H9 (cell line): ENCODE results near the gene KLHL3. TPM values are rescaled to one million over a fixed set of nuclear protein-coding genes. Genes with fewer than 3 reads are reported as not detected.

Source experiments
- DNase-seq: peaks from one replicate; pipeline ENCODE4 v3.0.0-alpha.2; 2017
- H2AFZ ChIP-seq: one replicate; pipeline ENCODE4 v1.6.1; 2013; ENCODE audit warnings: mild to moderate bottlenecking, low read length, control low read depth, moderate library complexity
- H2AK5ac ChIP-seq: 2 replicates; pipeline ENCODE4 v1.6.1; 2013; ENCODE audit warnings: low read length, control low read depth, mixed read lengths; ENCODE audit not compliant: insufficient read length
- H2BK120ac ChIP-seq: one replicate; pipeline ENCODE4 v1.6.1; 2013; ENCODE audit warnings: low read depth, mild to moderate bottlenecking, low read length, control low read depth, inconsistent platforms; ENCODE audit not compliant: poor library complexity, severe bottlenecking
- H2BK12ac ChIP-seq: 2 replicates; pipeline ENCODE4 v1.6.1; 2013; ENCODE audit warnings: low read length, control low read depth, mixed read lengths, low read depth; ENCODE audit not compliant: insufficient read length
- H2BK15ac ChIP-seq: 2 replicates; pipeline ENCODE4 v1.6.1; 2013; ENCODE audit warnings: low read depth, low read length, control low read depth
- H2BK20ac ChIP-seq: one replicate; pipeline ENCODE4 v1.6.1; 2013; ENCODE audit warnings: low read depth, mild to moderate bottlenecking, low read length, control low read depth, inconsistent platforms; ENCODE audit not compliant: poor library complexity, severe bottlenecking
- H2BK5ac ChIP-seq: 2 replicates; pipeline ENCODE4 v1.6.1; 2013; ENCODE audit warnings: low read length, control low read depth, mixed read lengths; ENCODE audit not compliant: insufficient read length
- H3K14ac ChIP-seq: 2 replicates; pipeline ENCODE4 v1.6.1; 2013; ENCODE audit warnings: low read length, control low read depth; ENCODE audit not compliant: insufficient read depth
- H3K18ac ChIP-seq: 2 replicates; pipeline ENCODE4 v1.6.1; 2013; ENCODE audit warnings: low read depth, mild to moderate bottlenecking, mixed read lengths, low read length, control low read depth; ENCODE audit not compliant: insufficient read length
- H3K23ac ChIP-seq: 2 replicates; pipeline ENCODE4 v1.6.1; 2013; ENCODE audit warnings: low read length, control low read depth, mixed read lengths, low read depth; ENCODE audit not compliant: insufficient read length
- H3K23me2 ChIP-seq: 2 replicates; pipeline ENCODE4 v1.6.1; 2013; ENCODE audit warnings: low read depth, mild to moderate bottlenecking, mixed read lengths, low read length, control low read depth; ENCODE audit not compliant: insufficient read length, poor library complexity, severe bottlenecking
- H3K27ac ChIP-seq: 2 replicates; pipeline ENCODE4 v1.5.1; 2013; ENCODE audit warnings: low read length, control low read depth, mixed read lengths, low read depth; ENCODE audit not compliant: insufficient read length
- H3K27me3 ChIP-seq: 2 replicates; pipeline ENCODE4 v1.6.1; 2013; ENCODE audit warnings: low read length, control low read depth, inconsistent platforms; ENCODE audit not compliant: insufficient read depth
- H3K4ac ChIP-seq: 2 replicates; pipeline ENCODE4 v1.6.1; 2013; ENCODE audit warnings: low read depth, mild to moderate bottlenecking, control low read depth, inconsistent platforms, low read length, moderate library complexity
- H3K4me1 ChIP-seq: 2 replicates; pipeline ENCODE4 v1.6.1; 2013; ENCODE audit warnings: low read length, control low read depth, inconsistent platforms; ENCODE audit not compliant: insufficient read depth
- H3K4me2 ChIP-seq: 2 replicates; pipeline ENCODE4 v1.6.1; 2013; ENCODE audit warnings: low read length, control low read depth, mixed read lengths; ENCODE audit not compliant: insufficient read length, insufficient read depth
- H3K56ac ChIP-seq: 2 replicates; pipeline ENCODE4 v1.6.1; 2013; ENCODE audit warnings: low read depth, mild to moderate bottlenecking, mixed read lengths, low read length, control low read depth; ENCODE audit not compliant: insufficient read length
- H3K79me1 ChIP-seq: 2 replicates; pipeline ENCODE4 v1.6.1; 2013; ENCODE audit warnings: low read depth, mild to moderate bottlenecking, moderate library complexity, low read length, control low read depth, inconsistent platforms; ENCODE audit not compliant: insufficient read depth, poor library complexity, severe bottlenecking
- H3K79me2 ChIP-seq: 2 replicates; pipeline ENCODE4 v1.6.1; 2013; ENCODE audit warnings: low read length, control low read depth, inconsistent platforms; ENCODE audit not compliant: insufficient read depth
- H3K9ac ChIP-seq: 2 replicates; pipeline ENCODE4 v1.6.1; 2013; ENCODE audit warnings: low read length, control low read depth, mixed read lengths; ENCODE audit not compliant: insufficient read length; ENCODE audit errors: extremely low read depth
- H3K9me3 ChIP-seq: one replicate; pipeline ENCODE4 v1.6.1; 2013; ENCODE audit warnings: low read depth, low read length, inconsistent platforms; ENCODE audit not compliant: control insufficient read depth
- H3T11ph ChIP-seq: one replicate; pipeline ENCODE4 v1.6.1; 2013; ENCODE audit warnings: mild to moderate bottlenecking, low read length, control low read depth, inconsistent platforms
- H4K20me1 ChIP-seq: one replicate; pipeline ENCODE4 v1.6.1; 2013; ENCODE audit not compliant: control insufficient read depth, insufficient read length, insufficient read depth
- H4K5ac ChIP-seq: 2 replicates; pipeline ENCODE4 v1.6.1; 2013; ENCODE audit warnings: low read depth, mild to moderate bottlenecking, mixed read lengths, low read length, control low read depth; ENCODE audit not compliant: insufficient read length
- H4K8ac ChIP-seq: replicated peaks from 2 replicates; pipeline ENCODE4 v1.6.1; 2013; ENCODE audit warnings: low read length, control low read depth, mixed read lengths, low read depth; ENCODE audit not compliant: insufficient read length
- H4K91ac ChIP-seq: 2 replicates; pipeline ENCODE4 v1.6.1; 2013; ENCODE audit warnings: low read depth, mild to moderate bottlenecking, moderate library complexity, mixed read lengths, low read length, control low read depth; ENCODE audit not compliant: insufficient read length
- H3K27ac Mint-ChIP-seq, 3 experiments: 2 replicates in 2 of 3; 3 replicates in 1 of 3; pipeline ENCODE4 v1.8.0; 2020 to 2021; ENCODE audit warnings: mixed read lengths in 3 of 3, mild to moderate bottlenecking in 1 of 3, moderate library complexity in 1 of 3
- H3K27me3 Mint-ChIP-seq: 2 replicates; pipeline ENCODE4 v1.8.0; 2021; ENCODE audit warnings: low read depth, mild to moderate bottlenecking, moderate library complexity, mixed read lengths
- H3K36me3 Mint-ChIP-seq, 3 experiments: 2 replicates in 2 of 3; 3 replicates in 1 of 3; pipeline ENCODE4 v1.8.0; 2020 to 2021; ENCODE audit warnings: low read depth in 3 of 3, mixed read lengths in 3 of 3; ENCODE audit not compliant: insufficient read depth in 1 of 3
- H3K4me1 Mint-ChIP-seq, 2 experiments: 2 replicates each; pipeline ENCODE4 v1.8.0; 2020; ENCODE audit warnings: mixed read lengths in 2 of 2
- H3K4me3 Mint-ChIP-seq, 2 experiments: 2 replicates in 1 of 2; 3 replicates in 1 of 2; pipeline ENCODE4 v1.8.0; 2020 to 2021; ENCODE audit warnings: mild to moderate bottlenecking in 2 of 2, mixed read lengths in 2 of 2, moderate library complexity in 1 of 2
- H3K9me3 Mint-ChIP-seq, 2 experiments: 2 replicates in 1 of 2; 3 replicates in 1 of 2; pipeline ENCODE4 v1.8.0; 2020; ENCODE audit warnings: mild to moderate bottlenecking in 2 of 2, mixed read lengths in 2 of 2, moderate library complexity in 1 of 2
- CTCF ChIP-seq: fragments of 200-600 bp; sonication (generic); conservative IDR thresholded peaks from 3 replicates; pipeline ENCODE4 v1.8.0; 2021; ENCODE audit warnings: antibody characterized with exemption, mild to moderate bottlenecking
- WGBS: extraction: QIAGEN DNeasy Blood & Tissue Kit; methylation state at CpG from one replicate; pipeline ENCODE4 v1.1.7; 2013; ENCODE audit warnings: missing lambda C conversion rate, low lambda C conversion rate, mixed read lengths; ENCODE audit not compliant: insufficient read length; ENCODE audit errors: extremely low coverage; 5-methylcytosine and 5-hydroxymethylcytosine counted together
- total RNA-seq: library from RNA; stranded (reverse); gene quantifications from 2 replicates; pipeline ENCODE4 v1.2.1, GENCODE V29; 2021

Gene KLHL3
- total RNA-seq, 1 experiment from 2014 or later: 12.8 TPM

GRCh38 chr5:137642091-137642490 is 93.8 kb downstream of the KLHL3 start:
- Histone ChIP-seq H3K9me3 (no peaks in the 10 kb centered on the region), H4K5ac (no peak overlapping the region), H4K8ac (no peak overlapping the region), H2BK15ac (no peak overlapping the region), H4K20me1 (no peaks in the 10 kb centered on the region), H3K79me2 (no peaks in the 10 kb centered on the region), H2AK5ac (no peak overlapping the region), H3T11ph (no peak overlapping the region), H3K79me1 (no peaks in the 10 kb centered on the region), H3K9ac (no peak overlapping the region), H2BK12ac (no peak overlapping the region), H3K18ac (no peak overlapping the region), H4K91ac (no peak overlapping the region), H3K23ac (no peak overlapping the region), H3K14ac (no peak overlapping the region), H2BK20ac (no peak overlapping the region), H3K4ac (no peak overlapping the region), H3K27me3 (no peaks in the 10 kb centered on the region), H3K23me2 (no peaks in the 10 kb centered on the region), H2BK5ac (no peak overlapping the region), H2AFZ (no peak overlapping the region), H2BK120ac (no peak overlapping the region), H3K4me2 (no peak overlapping the region), H3K27ac (no peak overlapping the region), H3K56ac (no peak overlapping the region), H3K4me1 (no peaks in the 10 kb centered on the region)
- no peak for DNase-seq
- Mint-ChIP-seq H3K4me1 (no peaks in the 10 kb centered on the region), H3K27me3 (no peaks in the 10 kb centered on the region), H3K36me3 (peaks cover 16 to 28% (median 25%) of the 10 kb centered on the region in 3 experiments), H3K27ac (no peak overlapping the region), H3K9me3 (peaks cover 3 to 8% of the 10 kb centered on the region in 2 experiments; a peak in 2 of 5 replicates), H3K4me3 (no peak overlapping the region)
- no CpG with 5 or more reads among the region's 4 CpGs for WGBS
- no peak for TF ChIP-seq CTCF
